Panc1 (cell line): ENCODE measurements around the gene ZNF543. TPM values are rescaled to one million over a fixed set of nuclear protein-coding genes. Genes with fewer than 3 reads are reported as not detected.

Experiments
- ATAC-seq: fragments of 200-7000 bp; cut with Tn5 transposase; 2 replicates; pipeline ENCODE4 v1.9.1; 2020; ENCODE audit warnings: mild to moderate bottlenecking, moderate library complexity
- BruUV-seq: library from RNA; stranded (reverse); fragments of 400-500 nt; replicated peaks from 2 replicates; lab custom pipeline; 2021; lab: Mats Ljungman, UMichigan
- CTCF ChIA-PET: fragments of 300-600 bp; sonication (Branson Sonifier 250); formaldehyde crosslinking; loops from one replicate; lab custom pipeline; 2022; ENCODE audit warnings: antibody characterized with exemption; lab: Charles Lee
- POLR2A ChIA-PET: fragments of 300-600 bp; sonication (Branson Sonifier 250); formaldehyde crosslinking; loops from one replicate; lab custom pipeline; 2022; ENCODE audit warnings: antibody characterized with exemption; lab: Charles Lee
- DNase-seq: peaks from one replicate; pipeline ENCODE4 v3.0.0-alpha.2; 2010; ENCODE audit warnings: low read depth, low spot score
- H3K27ac ChIP-seq: 2 replicates; pipeline ENCODE4 v1.5.1; 2011; ENCODE audit warnings: mild to moderate bottlenecking, low read length, inconsistent platforms
- H3K27me3 ChIP-seq: fragments of 200-500 bp; sonication (Bioruptor generic); 2 replicates; pipeline ENCODE4 v1.6.0; 2014; ENCODE audit warnings: low read length, inconsistent platforms; ENCODE audit not compliant: control insufficient read depth, insufficient read depth
- H3K36me3 ChIP-seq: fragments of 200-500 bp; sonication (Bioruptor generic); 2 replicates; pipeline ENCODE4 v1.5.1; 2014; ENCODE audit warnings: inconsistent platforms, mild to moderate bottlenecking, low read length, moderate library complexity; ENCODE audit not compliant: control insufficient read depth, insufficient read depth
- H3K4me1 ChIP-seq: 2 replicates; pipeline ENCODE4 v1.5.1; 2011; ENCODE audit warnings: inconsistent platforms, mild to moderate bottlenecking, low read length, moderate library complexity; ENCODE audit not compliant: control insufficient read depth, insufficient read depth
- H3K4me3 ChIP-seq, 2 experiments: 2 replicates each; pipeline ENCODE4 v1.5.1; 2011 to 2012; ENCODE audit warnings: low read depth in 2 of 2, low read length in 2 of 2, mild to moderate bottlenecking in 2 of 2, inconsistent platforms in 1 of 2, moderate library complexity in 1 of 2
- H3K9me3 ChIP-seq: fragments of 200-500 bp; sonication (Bioruptor generic); 2 replicates; pipeline ENCODE4 v1.5.1; 2014; ENCODE audit warnings: low read depth, mild to moderate bottlenecking, inconsistent platforms, low read length, moderate library complexity; ENCODE audit not compliant: control insufficient read depth, insufficient read depth
- CTCF ChIP-seq: fragments of 450-650 bp; IDR thresholded peaks from 2 replicates; pipeline ENCODE4 v1.5.1; 2017; ENCODE audit warnings: mild to moderate bottlenecking
- POLR2AphosphoS5 ChIP-seq: IDR thresholded peaks from 2 replicates; pipeline ENCODE4 v1.6.1; 2012; ENCODE audit warnings: mild to moderate bottlenecking, low read depth, low read length, moderate library complexity
- REST ChIP-seq, 2 experiments: IDR thresholded peaks; 2 replicates each; pipeline ENCODE4 v1.6.1; 2011 to 2012; ENCODE audit warnings: low read depth in 2 of 2, control low read depth in 1 of 2, low read length in 1 of 2, mild to moderate bottlenecking in 1 of 2, moderate library complexity in 1 of 2; ENCODE audit not compliant: insufficient read depth in 1 of 2
- SIN3A ChIP-seq: IDR thresholded peaks from 2 replicates; pipeline ENCODE4 v1.6.1; 2012; ENCODE audit warnings: low read depth, mild to moderate bottlenecking, low read length, moderate library complexity, borderline replicate concordance; ENCODE audit not compliant: insufficient read depth
- TCF7L2 ChIP-seq: IDR thresholded peaks from 2 replicates; pipeline ENCODE4 v1.6.1; 2011; ENCODE audit warnings: mild to moderate bottlenecking, low read depth, low read length, inconsistent platforms
- in situ Hi-C: cut with HindIII; loops from 2 replicates; pipeline ENCODE4 v1.10.0; 2016; ENCODE audit warnings: low sequenced_read_pairs, low pct_unique_long_range_greater_than_20kb
- intact Hi-C: fragments of 100-400 bp; cut with micrococcal nuclease; formaldehyde crosslinking; loops from one replicate; pipeline ENCODE4 v1.10.0; 2022; ENCODE audit not compliant: unreplicated experiment
- total RNA-seq: library from RNA; stranded (reverse); gene quantifications from one replicate; pipeline ENCODE4 v1.2.1, GENCODE V29; 2021; ENCODE audit not compliant: unreplicated experiment

Gene ZNF543
- total RNA-seq, 1 experiment from 2014 or later: 10.8 TPM

GRCh38 chr19:57348136-57348535 lies 27.9 kb downstream of the ZNF543 start:
- BruUV-seq: no TSS peak
- DNase-seq (no peak), ATAC-seq (no peak)
- H3K36me3 ChIP-seq: peaks cover 5% of the 10 kb centered on the region; the same call in 1 of the 2 replicates
- in situ Hi-C loops (no loop called here), intact Hi-C loops (no loop called here)
- no peak overlapping the region for H3K4me3 ChIP-seq
- H3K4me1 ChIP-seq: peaks cover 11% of the 10 kb centered on the region; the same call in 1 of the 2 replicates
- TF ChIP-seq POLR2AphosphoS5 (no peak), SIN3A (no peak), CTCF (no peak), REST (IDR thresholded peaks at IDR 0.05; ENCODE audit: insufficient read depth in 1 of 2, low read depth in 2 of 2, low read length in 1 of 2) (no peak), TCF7L2 (no peak)
- no peak overlapping the region for H3K27ac ChIP-seq
- H3K9me3 ChIP-seq: no peaks in the 10 kb centered on the region
- ChIA-PET POLR2A (interaction anchor here (0.5 kb wide), 1 partner anchor 51 kb away, joined by 4 read pairs; no protein-coding TSS in a partner anchor), CTCF (no interaction called here)
- no peaks in the 10 kb centered on the region for H3K27me3 ChIP-seq

GRCh38 chr19:57350877-57351805 lies 30.9 kb downstream of the ZNF543 start, which contains the start of gene ZNF304:
ZNF304 (plus strand) TSS chr19:57351271; CDS start chr19:57351665, 394 bp downstream.
- Histone ChIP-seq H3K27me3 (no peaks in the 10 kb centered on the region), H3K4me1 (peaks cover 11% of the 10 kb centered on the region; the same call in 1 of the 2 replicates), H3K36me3 (peaks cover 7% of the 10 kb centered on the region), H3K9me3 (peaks cover 15% of the 10 kb centered on the region), H3K4me3 (peak within 1 kb of the TSS; percentile 87 to 97), H3K27ac (peak within 1 kb of the TSS; percentile 90)
- ATAC-seq: peak; percentile 100
- peak; percentile 86 for DNase-seq
- BruUV-seq: no TSS peak
- TF ChIP-seq POLR2AphosphoS5 (peak; percentile 80; the same call in 1 of the 2 replicates), TCF7L2 (no peak), REST (IDR thresholded peaks at IDR 0.05; ENCODE audit: insufficient read depth in 1 of 2, low read depth in 2 of 2, low read length in 1 of 2) (no peak), CTCF (no peak), SIN3A (no peak)
- intact Hi-C loops: no loop called here
- in situ Hi-C loops: no loop called here
- POLR2A ChIA-PET: interaction anchor here (0.7 kb wide), 1 partner anchor 38 kb away, joined by 3 read pairs; the partner anchor contains the start of gene ZNF548
- CTCF ChIA-PET: no interaction called here
